Measurements from ENCODE around the gene HCFC1R1.
A peak's percentile ranks its signal among the peaks of the same experiment; 100 is the strongest.
"Not testable (repeated sequence)": the region's sequence is repeated elsewhere in the genome, so short reads cannot be mapped to it uniquely, and the experiment has no call there.

The HCFC1R1 gene, protein sequence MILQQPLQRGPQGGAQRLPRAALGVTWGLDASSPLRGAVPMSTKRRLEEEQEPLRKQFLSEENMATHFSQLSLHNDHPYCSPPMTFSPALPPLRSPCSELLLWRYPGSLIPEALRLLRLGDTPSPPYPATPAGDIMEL

DNA sequence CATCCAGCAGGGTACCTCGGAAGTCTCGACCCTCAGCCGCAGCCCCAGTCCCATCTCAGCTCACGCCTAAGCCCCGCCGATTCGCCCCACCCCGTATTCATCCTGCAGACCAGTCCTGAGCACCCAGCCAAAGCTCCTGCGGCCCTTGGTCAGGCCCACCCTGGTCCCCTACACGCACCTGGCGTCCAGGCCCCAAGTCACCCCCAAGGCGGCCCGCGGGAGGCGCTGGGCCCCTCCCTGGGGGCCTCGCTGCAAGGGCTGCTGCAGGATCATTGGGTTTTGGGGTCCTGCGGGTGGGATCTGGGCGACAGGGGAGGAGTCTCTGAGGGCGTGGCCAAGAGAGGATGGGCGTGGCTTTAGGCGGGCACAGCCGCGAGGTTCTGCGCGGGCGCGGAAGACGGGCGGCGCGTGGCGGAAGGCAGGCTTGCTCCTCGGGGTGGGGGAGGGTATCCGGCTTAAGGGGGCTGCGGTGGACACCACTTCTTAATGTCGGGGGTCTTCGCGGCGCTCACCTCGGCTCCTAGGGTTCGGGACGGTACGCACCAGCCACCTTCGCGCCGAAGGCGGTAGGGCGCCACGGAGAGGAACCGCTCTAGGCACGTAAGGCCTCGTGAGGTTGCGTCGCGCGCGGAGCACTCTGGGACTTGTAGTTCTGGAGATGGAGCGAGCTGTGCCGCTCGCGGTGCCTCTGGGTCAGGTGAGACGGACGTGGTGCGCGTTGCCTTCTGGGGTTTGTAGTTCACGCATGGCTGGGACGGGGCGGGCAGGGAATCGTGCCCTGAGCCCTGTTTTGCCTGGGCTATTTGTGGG lies at the start of gene HCFC1R1, which contains the start of gene THOC6:
TSS of gene HCFC1R1 (minus strand) at position 274 of the 810 bp plus-strand sequence. CDS start at position 273, 1 bp downstream.
TSS of gene THOC6 (plus strand) at position 367 of the 810 bp plus-strand sequence. CDS start at position 659, 292 bp downstream.
- DNase-seq: peak; percentile 96

DNA sequence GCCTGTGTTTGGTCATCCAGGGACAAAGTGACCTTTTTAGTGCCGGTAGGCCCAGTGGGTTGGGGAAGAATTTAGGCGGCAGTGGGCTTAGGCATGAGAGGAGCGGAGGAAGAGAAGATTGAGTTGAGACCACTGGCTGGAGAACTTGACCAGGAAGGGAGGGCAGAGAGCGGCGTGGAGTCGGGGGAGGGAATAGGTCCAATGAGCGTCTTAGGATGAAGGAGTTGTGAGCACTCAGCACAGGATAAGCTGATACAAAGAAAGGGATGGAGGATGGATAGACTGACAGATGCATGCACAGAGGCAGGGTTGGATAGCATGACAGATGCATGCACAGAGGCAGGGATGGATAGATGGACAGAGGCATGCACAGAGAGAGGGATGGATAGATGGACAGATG lies 49.7 kb upstream of the HCFC1R1 start:
- DNase-seq: no peak

DNA sequence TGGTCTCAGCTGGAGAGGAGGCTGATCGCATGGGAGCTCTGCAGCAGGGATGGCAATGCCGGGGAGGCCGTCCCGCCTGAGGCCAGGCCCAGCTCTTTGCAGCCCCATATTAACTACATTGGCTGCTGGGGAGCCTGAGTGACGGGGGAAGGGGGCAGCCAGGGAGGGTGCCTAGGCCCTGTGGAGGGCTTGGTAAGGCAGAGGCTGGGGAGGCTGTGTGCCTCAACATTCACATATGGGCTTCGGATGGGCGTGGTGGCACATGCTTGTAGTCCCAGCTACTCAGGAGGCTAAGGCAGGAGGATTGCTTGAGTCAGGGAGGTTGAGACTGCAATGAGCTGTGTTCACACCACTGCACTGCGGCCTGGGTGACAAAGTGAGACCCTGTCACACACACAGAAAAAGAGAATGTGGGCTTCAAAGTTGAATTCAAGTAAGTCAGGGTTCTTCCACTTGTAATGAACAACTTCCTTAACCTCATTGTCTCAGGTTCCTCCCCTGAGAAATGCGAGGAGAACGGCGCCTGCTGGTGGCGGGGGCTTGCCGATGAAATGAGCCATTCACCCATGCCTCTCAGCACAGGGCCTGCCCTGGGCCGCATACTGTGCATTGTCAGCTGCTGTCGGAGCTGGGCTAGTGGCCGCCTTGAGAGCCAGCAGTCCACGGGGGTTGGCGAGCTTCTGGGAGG lies 49.0 kb upstream of the HCFC1R1 start:
- DNase-seq: not testable (repeated sequence)

DNA sequence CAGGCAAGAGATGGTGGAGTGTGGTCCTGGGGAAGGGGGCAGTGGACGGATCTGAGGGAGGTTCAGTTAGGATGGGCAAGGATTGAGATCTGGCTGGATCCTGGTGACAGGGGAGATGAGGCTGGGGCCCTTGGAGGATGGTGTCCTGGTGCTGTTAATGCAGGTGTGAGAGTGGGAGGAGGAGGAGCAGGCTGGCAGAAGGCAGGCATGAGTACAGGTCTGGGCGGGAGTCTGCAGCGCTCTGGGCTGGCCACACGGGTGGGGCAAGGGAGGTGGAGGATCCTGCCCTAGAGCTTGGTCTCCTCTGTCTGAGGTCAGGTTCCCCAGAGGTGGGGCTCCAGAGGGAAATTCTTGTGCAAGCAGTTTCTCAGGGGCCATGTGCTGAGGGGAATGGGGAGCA lies 48.4 kb upstream of the HCFC1R1 start:
- DNase-seq: not testable (repeated sequence)

DNA sequence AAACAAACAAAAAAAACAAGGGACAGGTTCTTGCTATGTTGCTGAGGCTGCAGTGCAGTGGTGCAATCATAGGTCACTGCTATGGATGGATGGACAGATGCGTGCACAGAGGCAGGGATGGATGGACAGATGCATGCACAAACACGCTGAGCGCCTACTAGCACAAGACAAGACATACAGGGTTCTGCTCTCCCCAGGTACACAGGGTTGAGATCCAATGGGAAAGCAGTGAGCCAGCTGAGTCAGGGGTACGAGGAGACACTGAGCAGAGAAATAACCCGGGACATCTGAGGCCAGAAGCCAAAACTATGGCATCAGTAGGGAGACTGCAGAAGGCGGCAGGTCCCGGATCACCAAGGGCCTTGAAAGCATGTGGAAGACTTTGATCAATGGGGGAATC lies 47.9 kb upstream of the HCFC1R1 start:
- no peak for DNase-seq

DNA sequence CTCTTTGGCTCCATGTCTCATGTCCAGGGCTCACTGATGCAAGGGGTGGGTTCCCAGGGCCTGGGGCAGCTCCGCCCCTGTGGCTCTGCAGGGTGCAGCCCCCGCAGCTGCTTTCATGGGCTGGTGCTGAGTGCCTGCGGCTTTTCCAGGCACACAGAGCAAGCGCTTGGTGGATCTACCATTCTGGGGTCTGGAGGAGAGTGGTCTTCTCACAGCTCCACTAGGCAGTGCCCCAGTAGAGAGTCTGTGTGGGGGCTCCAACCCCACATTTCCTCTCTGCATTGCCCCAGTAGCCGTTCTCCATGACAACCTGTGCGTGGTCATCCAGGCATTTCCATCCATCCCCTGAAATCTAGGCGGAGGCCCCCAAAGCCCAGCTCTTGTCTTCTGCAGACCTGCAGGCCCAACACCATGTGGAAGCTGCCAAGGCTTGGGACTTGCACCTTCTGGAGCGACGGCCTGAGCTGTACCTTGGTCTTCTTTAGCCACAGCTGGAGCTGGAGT lies 46.9 kb upstream of the HCFC1R1 start:
- no peak for DNase-seq

DNA sequence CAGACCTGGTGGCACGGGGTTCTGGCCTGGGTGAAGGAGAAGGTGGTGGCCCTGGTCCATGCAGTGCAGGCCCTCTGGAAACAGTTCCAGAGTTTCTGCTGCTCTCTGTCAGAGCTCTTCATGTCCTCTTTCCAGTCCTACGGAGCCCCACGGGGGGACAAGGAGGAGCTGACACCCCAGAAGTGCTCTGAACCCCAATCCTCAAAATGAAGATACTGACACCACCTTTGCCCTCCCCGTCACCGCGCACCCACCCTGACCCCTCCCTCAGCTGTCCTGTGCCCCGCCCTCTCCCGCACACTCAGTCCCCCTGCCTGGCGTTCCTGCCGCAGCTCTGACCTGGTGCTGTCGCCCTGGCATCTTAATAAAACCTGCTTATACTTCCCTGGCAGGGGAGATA lies 45.4 kb upstream of the HCFC1R1 start:
- not testable (repeated sequence) for DNase-seq

DNA sequence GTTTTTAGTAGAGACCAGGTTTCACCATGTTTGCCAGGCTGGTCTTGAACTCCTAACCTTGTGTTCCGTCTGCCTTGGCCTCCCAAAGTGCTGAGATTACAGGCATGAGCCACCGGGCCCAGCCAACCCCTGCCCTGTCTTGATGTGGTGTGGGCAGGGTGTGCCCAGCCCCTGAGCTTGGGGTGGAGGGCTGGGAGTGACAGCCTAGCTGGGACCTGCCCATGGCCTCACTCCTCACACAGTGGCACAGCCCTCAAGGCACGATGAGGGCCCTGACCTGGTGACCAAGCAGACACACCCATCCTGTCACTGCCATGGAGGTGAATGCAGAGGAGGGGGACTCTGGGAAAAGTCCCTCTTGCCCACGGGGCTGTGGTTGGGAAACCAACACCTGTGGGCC lies 44.7 kb upstream of the HCFC1R1 start:
- DNase-seq: no peak

DNA sequence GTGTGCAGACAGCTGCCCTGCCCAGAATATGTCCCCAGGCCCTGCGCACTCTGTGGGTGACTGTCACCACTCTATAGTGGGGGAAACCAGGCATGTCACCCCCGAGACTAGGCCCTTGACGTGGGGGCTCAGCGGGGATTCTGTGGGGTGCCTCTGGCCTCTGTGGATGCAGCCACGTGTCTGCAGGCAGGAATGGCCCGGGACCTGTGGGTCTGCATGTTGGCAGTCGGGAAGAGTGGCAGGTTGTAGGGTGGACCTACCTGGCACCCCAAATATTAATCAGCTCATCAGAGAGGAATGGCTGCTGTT lies 42.7 kb upstream of the HCFC1R1 start:
- no peak for DNase-seq

DNA sequence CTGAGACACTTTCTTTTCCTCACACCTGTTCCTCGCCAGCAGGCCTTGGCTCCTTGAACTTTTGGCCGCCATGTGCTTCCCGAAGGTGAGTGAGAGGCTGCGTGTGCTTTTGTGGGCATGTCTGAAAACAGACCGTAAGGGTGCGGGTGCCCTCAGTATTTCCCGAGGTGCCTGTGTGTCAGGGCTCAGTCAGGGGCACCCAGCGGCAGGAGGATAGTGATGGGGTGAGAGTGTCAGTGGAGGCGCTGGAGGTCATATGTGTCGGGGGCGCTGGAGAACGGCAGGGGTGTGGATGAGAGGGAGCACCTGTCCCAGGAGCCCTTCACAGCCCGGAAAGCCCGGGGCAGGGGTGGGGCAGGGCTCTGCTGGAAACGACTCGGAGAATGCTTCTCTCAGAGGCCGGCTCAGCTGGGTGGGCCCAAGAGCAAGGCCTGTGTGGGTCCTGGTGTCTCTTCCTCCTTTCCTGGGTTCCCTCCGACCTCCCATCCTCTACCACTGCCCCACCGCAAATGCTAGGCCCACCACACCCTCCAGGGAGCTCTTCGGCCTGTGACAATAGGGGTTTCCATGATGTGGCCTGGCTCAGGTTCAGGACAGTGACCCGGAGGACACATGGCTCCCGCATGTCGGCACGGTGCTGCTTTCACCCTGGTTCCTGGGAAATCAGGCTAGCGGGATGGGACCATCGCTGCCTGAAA lies 42.1 kb upstream of the HCFC1R1 start:
- no peak for DNase-seq

DNA sequence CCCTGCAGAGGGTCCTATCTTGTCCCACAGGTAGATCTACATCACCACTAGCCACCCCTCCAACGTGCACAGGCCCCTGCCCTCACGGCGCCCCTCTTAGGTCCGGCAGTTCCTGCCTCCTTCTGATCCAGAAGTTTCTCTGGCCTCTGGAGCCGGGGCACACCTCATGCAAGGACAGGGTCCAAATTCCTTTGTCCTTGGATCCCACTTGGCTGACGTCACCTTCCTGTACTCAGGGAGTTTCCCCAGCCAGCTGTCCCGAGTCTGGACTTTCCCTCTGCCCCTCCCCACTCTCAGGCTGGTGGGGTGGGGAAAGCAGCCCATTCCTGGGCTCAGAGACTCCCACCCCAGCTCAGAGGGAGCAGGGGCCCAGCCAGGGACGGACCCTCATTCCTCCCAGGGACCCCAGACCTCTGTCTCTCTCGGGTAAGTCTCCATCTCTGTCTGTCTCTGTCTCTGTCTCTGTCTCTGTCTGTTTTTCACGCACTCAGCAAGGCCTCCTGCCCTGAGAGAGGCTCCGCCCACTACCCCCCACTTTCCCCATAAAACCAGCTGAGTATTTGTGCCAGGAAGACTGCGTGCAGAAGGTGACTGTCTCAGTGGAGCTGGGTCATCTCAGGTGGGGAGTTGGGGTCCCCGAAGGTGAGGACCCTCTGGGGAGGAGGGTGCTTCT lies 41.5 kb upstream of the HCFC1R1 start, which contains the start of gene IL32:
TSS of gene IL32 (plus strand) at position 572 of the 673 bp plus-strand sequence. CDS start 172 bp downstream, outside the sequence.
- peak; percentile 69 for DNase-seq

DNA sequence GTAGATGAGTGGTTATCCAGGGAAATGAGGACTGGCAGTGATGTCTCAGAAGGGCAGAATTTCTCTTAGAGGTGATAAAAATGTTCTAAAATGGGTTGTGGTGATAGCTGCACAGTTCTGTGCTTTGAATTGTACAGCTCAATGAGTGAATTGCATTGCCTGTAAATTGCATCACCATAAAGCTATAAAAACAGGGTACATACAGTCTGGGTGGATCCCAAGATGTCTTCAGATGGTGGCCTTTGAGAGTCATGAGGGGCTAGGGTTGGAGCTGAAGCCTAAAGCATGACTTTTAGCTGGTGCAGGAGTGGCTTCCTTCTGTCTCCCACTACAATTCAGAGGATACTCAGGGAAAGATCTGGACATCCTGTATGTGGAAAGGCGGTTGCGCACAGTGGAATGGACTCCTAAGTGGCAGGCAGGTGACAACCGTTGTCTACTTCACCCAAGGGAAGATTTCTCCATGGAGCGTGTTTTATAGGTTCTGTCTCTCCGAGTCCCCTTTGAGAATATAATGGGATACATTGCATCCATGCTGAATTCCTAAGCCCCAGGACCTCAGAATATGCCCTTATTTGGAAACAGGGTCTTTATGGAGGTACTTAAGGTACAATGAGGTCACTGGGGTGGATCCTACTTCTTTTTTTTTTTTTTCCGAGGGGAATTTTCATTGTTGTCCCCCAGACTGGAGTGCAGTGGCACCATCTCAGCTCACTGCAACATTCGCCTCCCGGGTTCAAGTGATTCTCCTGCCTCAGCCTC lies 40.1 kb upstream of the HCFC1R1 start:
- DNase-seq: no peak

DNA sequence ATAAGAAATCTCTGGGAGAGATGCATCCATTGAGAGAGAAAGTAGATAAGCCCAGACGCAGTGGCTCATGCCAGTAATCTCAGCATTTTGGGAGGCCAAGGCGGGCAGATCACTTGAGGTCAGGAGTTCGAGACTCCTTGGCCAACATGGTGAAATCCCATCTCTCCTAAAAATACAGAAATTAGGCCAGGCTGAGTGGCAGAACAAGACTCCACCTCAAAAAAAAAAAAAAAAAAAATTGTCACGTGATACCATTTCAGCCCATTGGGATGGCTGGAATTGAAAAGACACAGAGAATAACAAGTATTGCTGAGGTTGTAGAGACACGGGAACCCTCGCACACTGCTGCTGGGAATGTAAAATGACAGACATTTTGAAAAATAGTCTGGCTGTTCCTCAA lies 38.8 kb upstream of the HCFC1R1 start:
- DNase-seq: no peak

DNA sequence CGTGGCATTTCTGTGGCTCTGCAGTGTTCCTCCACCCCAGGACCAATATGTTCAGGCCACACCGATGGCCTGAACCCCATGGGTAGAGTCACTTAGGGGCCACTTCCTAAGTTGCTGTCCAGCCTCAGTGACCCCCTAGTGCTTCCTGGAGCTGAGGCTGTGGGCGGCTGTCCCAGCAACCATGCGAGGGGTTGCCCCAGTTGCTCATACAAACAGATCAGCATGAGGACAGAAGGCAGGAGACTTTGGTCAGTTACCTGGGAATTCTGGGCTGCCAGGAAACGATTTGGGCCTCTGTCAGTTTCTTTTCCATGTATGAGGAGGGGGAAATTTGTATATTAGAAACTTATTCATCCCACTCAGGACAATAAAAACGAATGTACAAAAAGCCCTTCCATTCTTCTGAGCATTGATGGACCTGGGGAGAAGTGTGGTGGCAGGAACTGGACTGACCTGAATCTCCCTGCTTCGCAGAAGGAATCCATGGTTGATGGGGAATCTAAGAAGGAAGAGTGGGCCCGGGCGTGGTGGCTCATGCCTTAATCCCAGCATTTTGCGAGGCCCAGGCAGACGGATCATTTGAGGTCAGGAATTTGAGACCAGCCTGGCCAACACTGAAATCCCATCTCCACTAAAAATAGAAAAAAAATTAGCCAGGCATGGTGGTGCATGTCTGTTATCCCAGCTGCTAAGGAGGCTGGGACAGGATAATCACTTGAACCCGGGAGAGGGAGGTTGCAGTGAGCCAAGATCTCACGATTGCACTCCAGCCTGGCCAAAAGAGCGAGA lies 36.8 kb upstream of the HCFC1R1 start:
- no peak for DNase-seq

DNA sequence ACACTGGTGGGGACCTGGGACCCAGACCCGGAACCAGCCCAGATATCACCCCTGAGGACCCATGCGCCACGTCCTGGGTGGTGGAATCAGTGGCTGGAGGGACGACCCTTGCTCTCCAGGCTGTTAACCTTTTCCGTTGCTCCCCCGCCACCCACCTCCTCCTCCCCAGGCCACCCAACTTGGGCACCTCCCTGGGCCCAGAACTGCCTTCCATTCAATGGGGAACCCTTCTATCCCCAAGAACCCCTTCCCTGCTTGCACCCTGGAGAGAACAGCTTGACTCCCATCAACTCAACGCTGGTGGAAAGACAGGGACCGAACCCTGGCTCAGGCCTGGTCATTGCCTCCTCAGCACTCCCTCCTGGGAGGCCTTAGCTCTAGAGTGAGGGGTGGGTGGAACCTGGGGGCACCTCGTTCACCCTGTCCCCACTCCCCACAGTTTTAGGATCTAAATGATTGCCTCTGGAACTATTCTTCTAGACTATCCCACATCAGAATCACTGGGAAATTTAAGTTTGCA lies 36.0 kb upstream of the HCFC1R1 start:
- no peak for DNase-seq

DNA sequence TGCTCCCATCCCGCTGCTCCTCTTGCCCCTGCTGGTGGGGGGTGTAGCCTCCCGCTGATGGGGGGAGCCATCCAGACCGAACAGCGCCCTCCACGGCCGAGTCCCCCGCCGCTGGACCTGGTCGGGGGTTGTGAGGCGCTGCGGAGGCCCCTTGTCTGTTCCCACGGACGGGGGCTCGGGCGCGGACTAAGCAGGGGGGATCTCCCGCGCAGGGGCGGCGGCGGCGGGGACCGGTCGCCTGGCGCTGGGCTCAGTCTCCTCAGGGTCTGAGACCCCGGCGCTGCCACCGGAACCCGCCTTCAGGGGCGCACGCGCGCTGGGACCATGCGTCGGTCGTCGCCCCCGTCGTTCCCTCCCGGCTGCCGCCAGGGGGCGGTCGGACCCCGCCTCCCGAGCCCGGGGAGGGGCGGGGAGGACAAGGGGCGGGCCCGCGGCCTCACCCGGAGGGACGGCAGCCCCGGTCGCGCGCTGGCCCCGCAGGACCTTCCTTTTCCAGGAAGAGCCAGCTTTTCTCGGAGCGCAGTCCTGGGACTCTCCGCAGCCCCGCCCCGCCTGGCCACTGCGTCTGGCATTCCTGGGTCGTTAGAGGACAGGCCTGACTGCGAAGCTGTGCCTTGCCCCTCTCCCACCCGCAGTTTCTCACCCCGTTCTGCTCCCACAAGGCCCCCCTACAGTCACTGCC lies 35.4 kb upstream of the HCFC1R1 start:
- DNase-seq: peak; percentile 87

DNA sequence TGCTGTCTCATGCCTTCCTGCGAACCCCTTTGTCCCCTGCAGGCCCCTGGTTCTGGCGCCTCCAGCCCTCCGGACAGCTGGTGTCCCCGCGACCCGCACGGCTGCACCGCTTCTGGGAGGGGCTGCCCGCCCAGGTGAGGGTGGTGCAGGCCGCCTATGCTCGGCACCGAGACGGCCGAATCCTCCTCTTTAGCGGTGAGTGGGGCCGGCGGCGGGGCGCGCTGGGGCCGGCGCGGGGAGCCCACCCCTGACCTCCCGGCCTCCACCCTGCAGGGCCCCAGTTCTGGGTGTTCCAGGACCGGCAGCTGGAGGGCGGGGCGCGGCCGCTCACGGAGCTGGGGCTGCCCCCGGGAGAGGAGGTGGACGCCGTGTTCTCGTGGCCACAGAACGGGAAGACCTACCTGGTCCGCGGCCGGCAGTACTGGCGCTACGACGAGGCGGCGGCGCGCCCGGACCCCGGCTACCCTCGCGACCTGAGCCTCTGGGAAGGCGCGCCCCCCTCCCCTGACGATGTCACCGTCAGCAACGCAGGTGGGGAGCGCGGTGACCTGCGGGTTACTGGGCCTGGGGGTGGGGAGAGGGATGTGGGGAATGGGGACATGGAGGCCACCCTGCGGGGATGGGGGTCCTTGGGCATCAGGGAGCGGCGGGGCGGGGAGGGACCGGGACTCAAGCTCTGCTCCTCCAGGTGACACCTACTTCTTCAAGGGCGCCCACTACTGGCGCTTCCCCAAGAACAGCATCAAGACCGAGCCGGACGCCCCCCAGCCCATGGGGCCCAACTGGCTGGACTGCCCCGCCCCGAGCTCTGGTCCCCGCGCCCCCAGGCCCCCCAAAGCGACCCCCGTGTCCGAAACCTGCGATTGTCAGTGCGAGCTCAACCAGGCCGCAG lies 34.6 kb upstream of the HCFC1R1 start:
- peak; percentile 49 for DNase-seq

DNA sequence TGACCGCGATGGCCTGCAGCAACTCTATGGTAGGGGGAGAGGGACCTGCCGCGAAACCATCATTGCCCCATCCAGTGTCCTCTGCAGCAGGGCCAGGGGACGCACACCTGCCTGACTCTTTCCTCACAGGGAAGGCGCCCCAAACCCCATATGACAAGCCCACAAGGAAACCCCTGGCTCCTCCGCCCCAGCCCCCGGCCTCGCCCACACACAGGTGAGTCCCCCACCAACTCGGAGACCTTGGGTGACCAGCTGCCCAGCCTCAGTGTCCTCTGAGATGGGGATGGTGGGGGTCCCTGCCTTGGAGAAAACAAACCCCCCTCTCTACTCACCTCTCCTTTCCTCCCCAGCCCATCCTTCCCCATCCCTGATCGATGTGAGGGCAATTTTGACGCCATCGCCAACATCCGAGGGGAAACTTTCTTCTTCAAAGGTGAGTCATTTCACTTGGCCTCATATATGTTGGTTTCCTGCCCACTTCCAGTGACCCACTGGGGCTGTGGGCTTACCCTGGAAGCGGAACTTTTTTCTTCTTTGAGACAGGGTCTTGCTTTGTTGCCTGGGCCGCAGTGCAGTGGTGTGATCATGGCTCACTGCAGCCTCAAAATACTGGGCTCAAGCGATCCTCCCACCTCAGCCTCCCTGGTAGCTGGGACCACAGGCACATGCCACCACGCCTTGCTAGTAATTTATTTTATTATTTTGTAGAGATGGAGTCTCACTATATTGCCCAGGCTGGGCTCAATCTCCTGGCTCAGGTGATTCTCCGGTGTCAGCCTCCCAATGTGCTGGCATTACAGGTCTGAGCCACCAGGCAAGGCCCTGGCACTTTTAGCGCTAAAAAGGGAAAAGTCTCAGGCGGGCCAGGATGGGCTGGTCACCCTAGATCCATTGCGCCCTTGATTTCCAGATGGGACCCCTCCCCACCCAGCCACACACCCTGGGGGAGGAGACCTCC lies 33.7 kb upstream of the HCFC1R1 start:
- DNase-seq: no peak
